Measurements from ENCODE around the gene HOXC10.

DNA sequence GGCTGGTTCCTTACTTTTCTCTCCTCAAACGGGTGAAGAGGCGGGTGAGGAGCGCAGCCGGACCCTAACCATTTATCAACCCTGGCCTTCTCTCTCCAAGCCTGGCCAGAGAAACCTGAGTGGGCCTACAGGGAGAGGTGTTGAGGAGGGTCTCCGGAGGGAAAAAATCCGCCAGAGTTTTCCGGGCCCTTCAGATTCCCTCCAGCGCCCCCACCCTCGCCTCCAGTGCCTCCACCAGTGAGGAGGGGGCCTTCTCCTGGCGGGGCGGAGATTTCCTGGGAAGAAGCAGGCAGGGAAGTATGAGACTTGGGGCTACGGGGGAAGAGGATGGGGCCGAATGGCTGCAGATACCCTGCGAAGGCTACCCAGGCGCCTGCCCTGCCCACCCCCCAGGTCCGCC, 46.5 kb downstream of the HOXC10 start:
- TF ChIP-seq EZH2 (IDR thresholded peaks at IDR 0.05) (no peak), POLR2AphosphoS5 (IDR thresholded peaks at IDR 0.05; ENCODE audit: borderline replicate concordance, low read depth, low read length) (no peak)

Data from SK-N-MC (cell line).